ENCODE results near the gene LIMK2.
"Not testable (repeated sequence)": the region's sequence is repeated elsewhere in the genome, so short reads cannot be mapped to it uniquely, and the experiment has no call there.

The LIMK2 gene

DNA sequence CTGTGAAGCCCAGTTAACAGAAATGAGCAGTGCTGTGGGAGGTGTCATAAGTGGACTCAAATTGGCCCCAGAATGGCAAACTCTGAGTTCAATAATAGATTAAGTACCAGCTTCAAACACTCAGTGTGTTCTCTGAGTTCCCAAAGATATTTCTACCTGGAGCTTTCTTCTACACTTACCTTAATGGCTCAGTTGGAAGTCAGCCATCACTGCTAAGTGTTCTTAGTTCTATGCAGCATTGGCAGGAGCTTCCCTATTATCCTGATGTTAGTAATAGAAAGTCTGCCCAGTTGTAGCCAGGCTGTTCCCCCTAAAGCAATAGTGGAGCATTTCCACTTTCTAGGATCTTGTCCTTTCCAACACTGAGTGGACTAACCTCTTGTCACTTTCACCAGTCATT lies 89.9 kb downstream of the LIMK2 start:
- Mint-ChIP-seq H3K36me3 (peaks cover 2% of the 10 kb centered on the region), H3K27ac (peak overlapping the region; percentile 46), H3K4me1 (ENCODE audit: low read depth) (peaks cover 63% of the 10 kb centered on the region)

DNA sequence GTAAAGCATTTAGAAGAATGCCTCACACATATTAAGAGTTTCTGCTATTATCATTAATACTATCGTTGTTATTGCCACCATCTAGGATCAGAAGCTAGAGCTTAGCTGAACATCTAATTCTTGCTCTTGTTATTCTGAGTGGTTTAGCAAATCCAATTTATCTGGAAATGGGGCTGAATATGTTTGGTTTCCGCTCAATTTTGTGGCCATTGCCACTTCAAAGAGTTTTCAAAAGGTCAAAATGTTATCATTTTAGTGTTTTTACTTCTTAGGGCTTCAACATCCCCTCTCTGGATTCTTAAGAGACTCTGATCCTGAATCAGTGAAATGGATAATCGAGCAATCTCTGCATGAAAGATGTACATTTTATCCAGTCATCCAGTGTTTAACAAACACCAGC lies 90.4 kb downstream of the LIMK2 start:
- Mint-ChIP-seq H3K36me3 (peaks cover 2% of the 10 kb centered on the region), H3K4me1 (ENCODE audit: low read depth) (peaks cover 62% of the 10 kb centered on the region), H3K27me3 (no peaks in the 10 kb centered on the region), H3K4me3 (no peak overlapping the region), H3K9me3 (ENCODE audit: low read depth) (no peaks in the 10 kb centered on the region), H3K27ac (no peak overlapping the region)

More for the DNA sequence above, 89.9 kb downstream of the LIMK2 start:
- Mint-ChIP-seq H3K9me3 (ENCODE audit: low read depth) (no peaks in the 10 kb centered on the region), H3K4me3 (no peak overlapping the region), H3K27me3 (no peaks in the 10 kb centered on the region)

DNA sequence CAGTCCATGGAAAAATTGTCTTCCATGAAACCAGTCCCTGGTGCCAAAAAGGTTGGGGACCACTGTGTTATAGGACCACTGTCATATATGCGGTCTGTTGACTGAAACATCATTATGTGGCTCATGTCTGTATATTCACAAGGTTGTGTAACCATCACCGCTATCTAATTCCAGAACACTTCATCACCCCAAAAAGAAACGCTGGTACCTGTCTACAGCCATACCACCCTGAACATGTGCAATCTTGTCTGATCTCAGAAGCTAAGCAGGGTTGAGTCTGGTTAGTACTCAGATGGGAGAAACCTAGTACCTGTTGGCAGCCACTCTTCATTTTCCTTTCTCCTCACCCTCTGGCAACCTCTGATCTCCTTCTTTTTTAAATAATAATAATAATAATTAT lies 93.1 kb downstream of the LIMK2 start:
- H3K27me3 Mint-ChIP-seq, result no peaks in the 10 kb centered on the region
- no peak overlapping the region for H3K4me3 Mint-ChIP-seq
- peaks cover 62% of the 10 kb centered on the region for H3K4me1 Mint-ChIP-seq (ENCODE audit: low read depth)
- peaks cover 2% of the 10 kb centered on the region for H3K36me3 Mint-ChIP-seq
- H3K27ac Mint-ChIP-seq, result no peak overlapping the region
- H3K9me3 Mint-ChIP-seq (ENCODE audit: low read depth), result no peaks in the 10 kb centered on the region

DNA sequence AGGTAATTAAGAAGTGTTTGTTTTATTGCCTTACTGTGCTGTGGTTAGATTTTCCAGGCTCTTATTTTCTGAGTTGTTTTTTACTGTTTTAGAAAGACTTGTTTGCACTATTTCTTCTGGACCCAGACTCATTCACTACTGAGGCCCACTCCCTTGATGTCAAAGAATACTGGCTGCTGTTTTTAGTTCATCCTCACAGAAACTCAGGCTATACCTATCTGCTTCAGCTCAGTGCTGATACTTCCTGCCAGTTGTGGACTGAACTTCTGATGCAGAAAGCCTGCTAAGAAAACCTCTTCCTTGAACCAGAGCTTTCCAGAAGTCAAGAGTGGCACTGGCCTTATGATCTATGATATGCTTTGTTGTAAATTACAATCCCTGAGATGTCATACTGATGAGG lies 96.1 kb downstream of the LIMK2 start:
- H3K4me1 Mint-ChIP-seq (ENCODE audit: low read depth), result peaks cover 45% of the 10 kb centered on the region
- H3K4me3 Mint-ChIP-seq, result peak overlapping the region; percentile 36
- peak overlapping the region; percentile 76 for H3K27ac Mint-ChIP-seq
- peaks cover 3% of the 10 kb centered on the region for H3K36me3 Mint-ChIP-seq
- H3K9me3 Mint-ChIP-seq (ENCODE audit: low read depth), result no peaks in the 10 kb centered on the region
- no peaks in the 10 kb centered on the region for H3K27me3 Mint-ChIP-seq

DNA sequence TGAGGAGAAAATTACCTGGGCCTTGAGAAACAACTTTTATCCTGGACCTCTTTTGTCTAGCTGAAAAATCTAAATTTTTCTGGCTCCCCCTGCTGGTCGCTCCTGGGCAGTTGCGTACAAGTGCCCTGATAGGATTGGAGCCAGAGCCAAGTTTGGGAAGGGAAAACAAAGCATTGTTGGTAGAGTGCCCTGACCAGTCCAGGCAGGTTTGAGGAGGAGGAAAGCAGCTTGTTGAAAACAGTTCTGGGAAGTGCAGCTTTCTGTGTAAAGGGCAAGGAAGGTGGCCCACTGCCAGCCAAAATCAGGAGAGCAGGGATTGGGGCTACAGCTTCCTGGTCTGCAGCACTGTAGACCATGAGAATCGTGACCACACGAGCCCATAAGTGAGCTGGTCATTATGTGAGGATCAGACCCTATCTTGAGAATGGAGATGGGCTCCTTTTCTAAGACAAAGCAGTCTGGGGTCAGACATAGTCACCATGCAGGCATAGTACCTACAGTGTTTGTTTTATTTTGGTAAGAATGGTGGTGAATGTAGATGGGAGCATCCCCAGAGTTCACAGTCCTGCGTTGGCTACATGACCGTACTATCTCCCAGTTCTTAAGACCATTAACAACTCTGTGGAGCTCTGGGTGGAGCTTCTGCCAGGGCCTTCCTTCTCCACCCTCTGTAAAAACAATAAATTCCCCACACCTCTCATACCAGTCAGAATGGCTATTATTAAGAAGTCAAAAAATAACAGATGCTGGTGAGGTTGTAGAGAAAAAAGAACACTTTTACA lies 101.5 kb downstream of the LIMK2 start:
- Mint-ChIP-seq H3K9me3 (ENCODE audit: low read depth) (peaks cover 4% of the 10 kb centered on the region), H3K36me3 (peaks cover 20% of the 10 kb centered on the region), H3K27me3 (no peaks in the 10 kb centered on the region), H3K4me3 (no peak overlapping the region), H3K27ac (peak overlapping the region; percentile 66), H3K4me1 (ENCODE audit: low read depth) (peaks cover 17% of the 10 kb centered on the region)

DNA sequence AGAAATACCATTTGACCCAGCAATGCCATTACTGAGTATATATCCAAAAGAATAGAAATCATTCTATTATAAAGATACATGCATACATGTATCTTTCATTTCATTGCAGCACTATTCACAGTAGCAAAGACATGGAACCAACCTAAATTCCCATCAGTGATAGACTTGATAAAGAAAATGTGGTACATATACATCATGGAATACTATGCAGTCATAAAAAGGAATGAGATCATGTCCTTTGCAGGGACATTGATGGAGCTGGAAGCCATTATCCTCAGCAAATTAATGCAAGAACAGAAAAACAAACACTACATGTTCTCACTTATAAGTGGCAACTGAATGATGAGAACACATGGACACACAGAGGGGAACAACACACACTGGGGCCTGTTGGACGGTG lies 102.1 kb downstream of the LIMK2 start:
- Mint-ChIP-seq H3K4me1 (ENCODE audit: low read depth) (peaks cover 14% of the 10 kb centered on the region), H3K36me3 (peaks cover 20% of the 10 kb centered on the region)
- H3K27ac Mint-ChIP-seq; H3K27me3 Mint-ChIP-seq; H3K9me3 Mint-ChIP-seq (ENCODE audit: low read depth); H3K4me3 Mint-ChIP-seq: not testable (repeated sequence)

DNA sequence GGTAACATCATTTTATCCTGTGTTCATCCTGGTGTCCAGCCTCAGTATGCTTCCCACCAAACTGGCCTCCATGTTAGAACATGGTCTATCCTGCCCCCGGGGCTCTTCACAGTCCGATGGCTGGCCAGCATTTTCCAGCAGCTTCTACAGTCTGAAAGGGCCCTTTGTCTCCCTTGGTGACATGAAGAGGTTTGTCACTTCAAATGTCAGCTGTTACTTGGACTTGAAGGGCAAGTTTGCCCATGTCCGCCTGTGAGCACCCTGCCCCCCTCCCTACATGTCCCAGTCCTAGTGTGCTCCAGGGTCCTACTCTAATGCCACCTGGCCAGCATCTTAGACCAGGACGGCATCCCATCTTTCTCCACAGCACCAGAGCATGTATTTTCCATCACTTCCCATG lies 109.3 kb downstream of the LIMK2 start:
- peaks cover 9% of the 10 kb centered on the region for H3K36me3 Mint-ChIP-seq
- no peak overlapping the region for H3K4me3 Mint-ChIP-seq
- no peaks in the 10 kb centered on the region for H3K27me3 Mint-ChIP-seq
- H3K9me3 Mint-ChIP-seq (ENCODE audit: low read depth), result no peaks in the 10 kb centered on the region
- peaks cover 9% of the 10 kb centered on the region for H3K4me1 Mint-ChIP-seq (ENCODE audit: low read depth)
- H3K27ac Mint-ChIP-seq, result peak overlapping the region; percentile 61

DNA sequence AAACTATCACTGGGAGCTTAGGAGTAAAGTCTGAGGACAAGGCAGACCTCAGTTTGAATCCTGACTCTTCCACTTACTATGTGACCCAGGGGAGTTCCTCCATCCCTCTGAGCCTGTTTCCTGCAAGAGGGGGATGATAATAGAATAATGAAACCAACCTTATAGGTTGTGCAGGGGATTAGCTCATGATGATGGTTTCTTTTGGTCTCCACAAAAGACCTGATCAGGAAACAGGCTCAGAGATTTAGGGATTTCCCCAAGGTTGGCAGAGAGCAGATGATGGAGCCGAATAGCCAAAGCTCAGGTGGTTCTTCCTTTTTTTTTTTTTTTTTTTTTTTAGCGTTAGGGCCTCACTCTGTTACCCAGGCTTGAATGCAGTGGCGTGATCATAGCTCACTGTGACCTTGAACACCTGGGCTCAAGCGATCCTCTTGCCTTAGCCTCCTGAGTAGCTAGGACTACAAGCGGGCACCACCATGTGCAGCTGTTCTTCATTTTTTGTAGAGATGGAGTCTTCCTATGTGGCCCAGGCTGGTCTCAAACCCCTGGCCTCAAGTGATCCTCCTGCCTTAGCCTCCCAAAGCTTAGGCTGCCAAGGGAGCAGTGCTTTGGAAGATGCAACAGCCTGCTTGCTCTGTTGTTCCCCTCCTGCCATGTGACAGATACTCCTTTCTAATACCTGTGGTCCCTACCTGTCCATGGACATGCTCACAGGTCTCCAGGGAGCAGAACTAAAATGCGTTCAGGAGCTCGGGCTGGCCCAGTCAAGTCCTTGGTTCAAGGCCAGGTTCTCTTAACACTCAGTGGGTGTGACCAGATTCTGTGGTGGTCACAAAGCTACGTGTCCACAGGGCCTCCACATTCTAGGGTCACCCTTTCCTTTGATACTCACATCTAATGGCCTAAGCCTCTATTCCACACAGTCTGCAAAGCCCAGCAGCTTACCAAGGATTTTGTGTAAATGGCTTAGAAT lies 111.8 kb downstream of the LIMK2 start:
- no peaks in the 10 kb centered on the region for H3K27me3 Mint-ChIP-seq
- H3K27ac Mint-ChIP-seq, result peak overlapping the region; percentile 58
- peaks cover 5% of the 10 kb centered on the region for H3K36me3 Mint-ChIP-seq
- H3K4me1 Mint-ChIP-seq (ENCODE audit: low read depth), result peaks cover 10% of the 10 kb centered on the region
- no peaks in the 10 kb centered on the region for H3K9me3 Mint-ChIP-seq (ENCODE audit: low read depth)
- H3K4me3 Mint-ChIP-seq, result no peak overlapping the region

DNA sequence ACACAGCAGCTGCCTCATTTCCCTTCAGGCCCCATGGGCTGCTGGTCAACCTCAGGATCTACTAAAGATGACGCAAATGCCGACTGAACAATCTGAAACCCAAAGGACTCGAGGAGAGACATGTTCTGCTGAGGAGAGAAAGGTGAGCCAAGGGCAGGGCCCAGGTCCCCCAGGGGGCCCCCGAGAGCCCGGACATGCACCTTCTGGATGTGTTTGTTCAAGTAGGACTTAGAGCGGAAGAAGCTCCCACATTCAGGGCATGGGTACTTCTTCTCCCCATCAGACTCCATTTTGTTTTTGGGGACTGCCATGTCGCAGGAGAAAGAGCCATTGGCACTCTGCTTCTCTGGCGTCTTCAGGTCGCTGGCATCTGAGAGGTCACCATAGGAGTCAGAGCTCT lies 114.8 kb downstream of the LIMK2 start:
- no peaks in the 10 kb centered on the region for H3K9me3 Mint-ChIP-seq (ENCODE audit: low read depth)
- peaks cover 2% of the 10 kb centered on the region for H3K36me3 Mint-ChIP-seq
- H3K27me3 Mint-ChIP-seq, result no peaks in the 10 kb centered on the region
- peaks cover 31% of the 10 kb centered on the region for H3K4me1 Mint-ChIP-seq (ENCODE audit: low read depth)
- H3K4me3 Mint-ChIP-seq, result no peak overlapping the region
- H3K27ac Mint-ChIP-seq, result peak overlapping the region; percentile 46

DNA sequence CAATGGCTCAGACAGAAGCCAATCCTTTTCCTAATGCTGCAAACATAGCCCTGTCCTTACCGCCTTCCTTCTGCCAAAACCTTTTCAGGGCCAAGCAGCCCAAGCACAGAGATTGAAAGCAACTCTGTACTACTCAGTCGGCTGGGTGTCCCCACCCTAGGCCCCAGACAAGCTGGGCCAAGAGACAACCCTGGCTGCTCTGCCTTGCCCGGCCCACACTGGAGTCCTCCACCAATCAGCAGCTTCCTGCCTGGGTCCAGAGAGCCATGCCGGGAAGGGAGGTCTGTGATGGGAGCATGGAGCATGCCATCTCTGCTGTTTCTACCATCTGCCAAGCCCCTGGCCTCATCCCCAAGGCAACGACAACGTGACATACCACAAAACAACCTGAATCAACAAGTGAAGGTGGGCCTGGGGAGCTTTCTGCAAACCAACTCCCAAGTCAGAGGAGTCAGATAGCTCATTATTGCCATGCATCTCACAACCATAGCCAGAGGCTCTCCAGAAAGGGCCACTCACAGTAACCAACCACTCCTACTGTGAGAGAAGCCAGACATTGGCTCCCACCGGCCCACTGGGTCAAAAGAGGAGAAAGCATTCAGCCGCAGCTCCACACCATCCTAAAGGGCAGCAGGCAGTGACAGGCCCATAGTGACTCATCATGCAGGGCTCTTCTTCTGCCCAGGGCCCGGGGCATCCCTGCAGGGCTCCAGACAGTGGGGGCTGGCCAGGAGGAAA lies 115.9 kb downstream of the LIMK2 start:
- Mint-ChIP-seq H3K9me3 (ENCODE audit: low read depth) (no peaks in the 10 kb centered on the region), H3K27ac (peak overlapping the region; percentile 34), H3K36me3 (peaks cover 5% of the 10 kb centered on the region), H3K27me3 (no peaks in the 10 kb centered on the region), H3K4me1 (ENCODE audit: low read depth) (peaks cover 32% of the 10 kb centered on the region), H3K4me3 (no peak overlapping the region)

DNA sequence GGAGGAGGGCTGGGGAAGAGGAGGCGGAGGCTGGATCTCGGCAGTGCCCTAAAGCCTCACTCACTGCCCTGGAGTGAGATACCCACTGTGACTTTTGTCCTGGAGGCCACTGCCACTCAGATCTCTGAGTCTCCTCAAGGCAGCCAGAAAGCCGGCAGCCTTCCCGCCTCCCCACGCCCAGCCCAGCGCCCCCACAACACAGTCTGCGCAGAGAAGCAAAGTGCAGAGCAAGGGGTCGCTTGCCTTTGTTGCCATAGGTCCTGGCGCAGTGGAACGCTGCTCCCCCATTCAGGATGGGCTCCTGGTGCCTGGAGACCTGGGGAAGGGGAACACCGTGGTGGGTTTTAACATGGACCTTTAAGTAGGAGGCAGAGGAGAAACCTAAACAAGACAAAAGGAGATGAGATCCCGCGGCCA lies 116.5 kb downstream of the LIMK2 start:
- Mint-ChIP-seq H3K4me1 (ENCODE audit: low read depth) (peaks cover 32% of the 10 kb centered on the region), H3K9me3 (ENCODE audit: low read depth) (no peaks in the 10 kb centered on the region), H3K27ac (no peak overlapping the region), H3K27me3 (no peaks in the 10 kb centered on the region), H3K36me3 (peaks cover 5% of the 10 kb centered on the region), H3K4me3 (no peak overlapping the region)

DNA sequence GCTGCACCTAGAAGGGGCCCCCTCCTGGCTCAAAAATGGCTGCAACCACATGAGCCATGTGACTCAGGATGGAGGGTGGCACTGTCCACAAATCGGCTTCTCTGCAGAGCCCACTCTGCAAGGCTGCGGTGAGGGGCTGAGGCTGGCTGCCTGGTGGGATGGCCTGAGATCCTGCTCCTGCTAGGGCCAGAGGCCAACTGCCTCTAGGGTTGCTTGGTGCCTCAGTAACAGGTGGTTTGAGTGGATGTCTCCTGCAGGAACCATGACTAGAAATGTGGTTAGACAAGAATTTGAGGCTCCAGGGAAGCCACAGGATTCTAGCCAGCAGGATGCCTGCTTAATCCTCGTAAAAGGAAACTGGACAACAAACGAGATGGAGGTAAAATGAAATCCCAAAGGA lies 116.9 kb downstream of the LIMK2 start:
- Mint-ChIP-seq H3K4me3 (no peak overlapping the region), H3K36me3 (peaks cover 4% of the 10 kb centered on the region), H3K4me1 (ENCODE audit: low read depth) (peaks cover 31% of the 10 kb centered on the region), H3K27ac (peak overlapping the region; percentile 90), H3K9me3 (ENCODE audit: low read depth) (no peaks in the 10 kb centered on the region), H3K27me3 (no peaks in the 10 kb centered on the region)

Data from activated naive CD8-positive, alpha-beta T cell (primary cell).